EH (cell line): ENCODE measurements around the gene USP10.

ENCODE experiments used
- DNase-seq: peaks from one replicate; pipeline ENCODE4 v3.0.0-alpha.2; 2015; ENCODE audit warnings: low read depth

Gene USP10

GRCh38 chr16:84699147-84699711 is 571 bp upstream of the USP10 start:
- DNase-seq, result no peak

- DNase-seq, result peak; percentile 53
Measured at GRCh38 chr16:84700446-84701300, 873 bp downstream of the USP10 start.

- no peak for DNase-seq
Measured at GRCh38 chr16:84703681-84704080, 3.9 kb downstream of the USP10 start.

GRCh38 chr16:84704253-84704652 is 4.5 kb downstream of the USP10 start:
- no peak for DNase-seq

GRCh38 chr16:84706856-84707255 is 7.1 kb downstream of the USP10 start:
- DNase-seq, result no peak

GRCh38 chr16:84709609-84710008 is 9.8 kb downstream of the USP10 start:
- DNase-seq, result no peak

- DNase-seq, result no peak
Measured at GRCh38 chr16:84710686-84711085, 10.9 kb downstream of the USP10 start.

GRCh38 chr16:84712138-84712671 is 12.4 kb downstream of the USP10 start:
- no peak for DNase-seq

GRCh38 chr16:84712801-84713775 is 13.3 kb downstream of the USP10 start:
- no peak for DNase-seq

GRCh38 chr16:84714028-84714427 is 14.2 kb downstream of the USP10 start:
- DNase-seq, result no peak

- DNase-seq, result no peak
Measured at GRCh38 chr16:84715424-84715823, 15.6 kb downstream of the USP10 start.

- DNase-seq, result no peak
Measured at GRCh38 chr16:84715854-84716253, 16.1 kb downstream of the USP10 start.

- no peak for DNase-seq
Measured at GRCh38 chr16:84716740-84717139, 16.9 kb downstream of the USP10 start.

GRCh38 chr16:84717484-84717883 is 17.7 kb downstream of the USP10 start:
- no peak for DNase-seq

- peak; percentile 70 for DNase-seq
Measured at GRCh38 chr16:84720177-84720579, 20.4 kb downstream of the USP10 start.

GRCh38 chr16:84722068-84722467 is 22.3 kb downstream of the USP10 start:
- no peak for DNase-seq

- DNase-seq, result no peak
Measured at GRCh38 chr16:84723906-84724305, 24.1 kb downstream of the USP10 start.

GRCh38 chr16:84724606-84725309 is 25.0 kb downstream of the USP10 start:
- peak; percentile 53 for DNase-seq

GRCh38 chr16:84725481-84726078 is 25.8 kb downstream of the USP10 start:
- DNase-seq, result no peak

GRCh38 chr16:84726079-84726668 is 26.4 kb downstream of the USP10 start:
- peak; percentile 82 for DNase-seq
